WTC11 (cell line): ENCODE data around the gene MOB3A. TPM values are rescaled to one million over a fixed set of nuclear protein-coding genes. Genes with fewer than 3 reads are reported as not detected.
A peak's percentile ranks its signal among the peaks of the same experiment; 100 is the strongest.

Source experiments
- ATAC-seq: fragments of 200-7000 bp; cut with Tn5 transposase; 2 replicates; pipeline ENCODE4 v1.10.0; 2021; ENCODE audit warnings: mild to moderate bottlenecking, moderate library complexity
- CTCF ChIA-PET: fragments of 300-600 bp; sonication (Branson Sonifier 250); formaldehyde crosslinking; loops from one replicate; lab custom pipeline; 2021; ENCODE audit warnings: antibody characterized with exemption; lab: Charles Lee
- POLR2A ChIA-PET: fragments of 350-600 bp; sonication (Branson Sonifier 250); formaldehyde crosslinking; loops from one replicate; lab custom pipeline; 2021; ENCODE audit warnings: antibody characterized with exemption; lab: Charles Lee
- DNase-seq: peaks from one replicate; pipeline ENCODE4 v3.0.0; 2021; ENCODE audit warnings: low spot score
- H3K27ac Mint-ChIP-seq: 2 replicates; pipeline ENCODE4 v1.8.0; 2021; ENCODE audit warnings: mixed read lengths
- H3K27me3 Mint-ChIP-seq: 2 replicates; pipeline ENCODE4 v1.8.0; 2021; ENCODE audit warnings: low read depth, mild to moderate bottlenecking, moderate library complexity, mixed read lengths
- H3K36me3 Mint-ChIP-seq: 2 replicates; pipeline ENCODE4 v1.8.0; 2021; ENCODE audit warnings: mixed read lengths
- H3K4me1 Mint-ChIP-seq: 2 replicates; pipeline ENCODE4 v1.8.0; 2022; ENCODE audit warnings: mixed read lengths
- H3K4me3 Mint-ChIP-seq: 2 replicates; pipeline ENCODE4 v1.8.0; 2021; ENCODE audit warnings: mild to moderate bottlenecking, moderate library complexity, mixed read lengths
- H3K9me3 Mint-ChIP-seq: 2 replicates; pipeline ENCODE4 v1.8.0; 2021; ENCODE audit warnings: mixed read lengths
- E2F5 ChIP-seq: sonication (generic); formaldehyde crosslinking; IDR thresholded peaks from 2 replicates; pipeline ENCODE4 v1.8.1; 2022; ENCODE audit warnings: mild to moderate bottlenecking, moderate library complexity, missing genetic modification reagents
- FOXJ3 ChIP-seq: sonication (generic); formaldehyde crosslinking; IDR thresholded peaks from 2 replicates; pipeline ENCODE4 v1.9.0; 2021; ENCODE audit warnings: missing genetic modification reagents, mild to moderate bottlenecking, borderline replicate concordance
- JAZF1 ChIP-seq: fragments of 250-450 bp; sonication (Bioruptor Pico); IDR thresholded peaks from 2 replicates; pipeline ENCODE4 v1.9.0; 2021; ENCODE audit warnings: moderate library complexity, mild to moderate bottlenecking, inconsistent platforms
- JUN ChIP-seq: sonication (generic); formaldehyde crosslinking; IDR thresholded peaks from 2 replicates; pipeline ENCODE4 v1.8.0; 2023; ENCODE audit warnings: mild to moderate bottlenecking, missing genetic modification reagents
- KAT7 ChIP-seq: sonication (generic); formaldehyde crosslinking; IDR thresholded peaks from 2 replicates; pipeline ENCODE4 v1.8.1; 2023; ENCODE audit warnings: missing genetic modification reagents, mild to moderate bottlenecking, borderline replicate concordance
- MXD4 ChIP-seq: fragments of 250-450 bp; sonication (Bioruptor Pico); IDR thresholded peaks from 2 replicates; pipeline ENCODE4 v1.8.0; 2021; ENCODE audit warnings: mild to moderate bottlenecking, moderate library complexity, borderline replicate concordance
- SOX15 ChIP-seq: fragments of 250-450 bp; sonication (Bioruptor Pico); IDR thresholded peaks from 2 replicates; pipeline ENCODE4 v1.9.0; 2021; ENCODE audit warnings: mild to moderate bottlenecking
- ZBTB43 ChIP-seq: sonication (generic); formaldehyde crosslinking; IDR thresholded peaks from 2 replicates; pipeline ENCODE4 v1.8.1; 2023; ENCODE audit warnings: mild to moderate bottlenecking, missing genetic modification reagents
- ZMAT4 ChIP-seq: fragments of 250-450 bp; sonication (Bioruptor Pico); IDR thresholded peaks from 2 replicates; pipeline ENCODE4 v1.9.0; 2021; ENCODE audit warnings: mild to moderate bottlenecking
- ZNF121 ChIP-seq: sonication (generic); formaldehyde crosslinking; IDR thresholded peaks from 2 replicates; pipeline ENCODE4 v1.8.0; 2023; ENCODE audit warnings: missing genetic modification reagents
- ZNF138 ChIP-seq: sonication (generic); formaldehyde crosslinking; conservative IDR thresholded peaks from 2 replicates; pipeline ENCODE4 v1.8.1; 2022; ENCODE audit warnings: mild to moderate bottlenecking, moderate library complexity, missing genetic modification reagents
- ZNF219 ChIP-seq: sonication (generic); formaldehyde crosslinking; IDR thresholded peaks from 2 replicates; pipeline ENCODE4 v1.8.0; 2023; ENCODE audit warnings: missing genetic modification reagents, mild to moderate bottlenecking, borderline replicate concordance
- total RNA-seq: library from RNA; stranded (reverse); gene quantifications from 3 replicates; pipeline ENCODE4 v1.2.3, GENCODE V29; 2021
- TF ChIP-seq, protein P1 (sequence below): fragments of 200-600 bp; IDR thresholded peaks from 2 replicates; pipeline ENCODE4 v1.8.0; 2022; ENCODE audit warnings: antibody characterized with exemption
- TF ChIP-seq, protein P2 (sequence below): sonication (generic); formaldehyde crosslinking; IDR thresholded peaks from 2 replicates; pipeline ENCODE4 v1.8.1; 2022; ENCODE audit warnings: low read depth, mild to moderate bottlenecking, moderate library complexity, missing genetic modification reagents, borderline replicate concordance
- TF ChIP-seq, protein P3 (sequence below): sonication (generic); formaldehyde crosslinking; IDR thresholded peaks from 2 replicates; pipeline ENCODE4 v1.8.1; 2023; ENCODE audit warnings: mild to moderate bottlenecking, missing genetic modification reagents, borderline replicate concordance
- TF ChIP-seq, protein P4 (sequence below): sonication (generic); formaldehyde crosslinking; IDR thresholded peaks from 2 replicates; pipeline ENCODE4 v1.8.0; 2023; ENCODE audit warnings: missing genetic modification reagents

MOB3A gene
- total RNA-seq, 1 experiment from 2014 or later = 8.1 TPM

DNA sequence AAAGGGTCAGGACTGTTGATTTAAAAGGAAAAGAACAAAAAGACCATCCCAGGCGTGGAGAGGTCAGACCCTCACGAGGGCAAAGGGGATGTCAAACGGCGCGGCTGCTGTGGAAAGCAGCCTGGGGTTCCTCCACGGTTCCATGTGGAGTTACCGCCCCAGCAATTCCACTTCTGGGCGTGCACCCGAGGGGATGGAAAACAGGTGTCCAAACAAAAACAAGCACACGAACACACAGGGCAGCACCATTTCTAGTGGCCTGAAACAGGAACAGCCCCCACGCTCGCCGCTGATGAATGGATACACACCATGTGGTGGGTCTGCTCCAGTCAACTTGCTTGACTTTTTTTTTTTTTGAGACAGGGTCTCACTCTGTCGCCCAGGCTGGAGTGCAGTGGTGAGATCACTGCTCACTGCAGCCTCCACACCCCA, 44.0 kb upstream of the MOB3A start:
- ATAC-seq (no peak), DNase-seq (no peak)
- POLR2A ChIA-PET = no interaction called here
- Mint-ChIP-seq H3K9me3 (no peaks in the 10 kb centered on the region), H3K4me1 (peaks cover 2% of the 10 kb centered on the region; the same call in 1 of the 2 replicates), H3K27ac (peak overlapping the region; percentile 74; the same call in 1 of the 2 replicates), H3K27me3 (no peaks in the 10 kb centered on the region), H3K36me3 (peaks cover 30% of the 10 kb centered on the region), H3K4me3 (no peak overlapping the region)
- CTCF ChIA-PET = interaction anchor here (0.6 to 1.5 kb wide), 3 partner anchors 12 to 192 kb away, joined by 3 to 5 read pairs (median 4); partner anchors contain the start of gene AP3D1
- TF ChIP-seq, protein P1, sequence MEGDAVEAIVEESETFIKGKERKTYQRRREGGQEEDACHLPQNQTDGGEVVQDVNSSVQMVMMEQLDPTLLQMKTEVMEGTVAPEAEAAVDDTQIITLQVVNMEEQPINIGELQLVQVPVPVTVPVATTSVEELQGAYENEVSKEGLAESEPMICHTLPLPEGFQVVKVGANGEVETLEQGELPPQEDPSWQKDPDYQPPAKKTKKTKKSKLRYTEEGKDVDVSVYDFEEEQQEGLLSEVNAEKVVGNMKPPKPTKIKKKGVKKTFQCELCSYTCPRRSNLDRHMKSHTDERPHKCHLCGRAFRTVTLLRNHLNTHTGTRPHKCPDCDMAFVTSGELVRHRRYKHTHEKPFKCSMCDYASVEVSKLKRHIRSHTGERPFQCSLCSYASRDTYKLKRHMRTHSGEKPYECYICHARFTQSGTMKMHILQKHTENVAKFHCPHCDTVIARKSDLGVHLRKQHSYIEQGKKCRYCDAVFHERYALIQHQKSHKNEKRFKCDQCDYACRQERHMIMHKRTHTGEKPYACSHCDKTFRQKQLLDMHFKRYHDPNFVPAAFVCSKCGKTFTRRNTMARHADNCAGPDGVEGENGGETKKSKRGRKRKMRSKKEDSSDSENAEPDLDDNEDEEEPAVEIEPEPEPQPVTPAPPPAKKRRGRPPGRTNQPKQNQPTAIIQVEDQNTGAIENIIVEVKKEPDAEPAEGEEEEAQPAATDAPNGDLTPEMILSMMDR = no peak
- peak; percentile 26; the same call in 1 of the 2 replicates for TF ChIP-seq ZNF121 (CRISPR knock-in tag)

GRCh38 chr19:2139385-2140137, 43.4 kb upstream of the MOB3A start:
- no peaks in the 10 kb centered on the region for H3K4me1 Mint-ChIP-seq
- peaks cover 30% of the 10 kb centered on the region for H3K36me3 Mint-ChIP-seq
- H3K4me3 Mint-ChIP-seq = no peak overlapping the region
- no peak for ATAC-seq
- H3K27ac Mint-ChIP-seq = peak overlapping the region; percentile 74; the same call in 1 of the 2 replicates
- no peaks in the 10 kb centered on the region for H3K27me3 Mint-ChIP-seq
- ChIA-PET POLR2A (no interaction called here), CTCF (interaction anchor here (1.5 kb wide), 1 partner anchor 12 kb away, joined by 5 read pairs; the partner anchor contains the start of gene AP3D1)
- H3K9me3 Mint-ChIP-seq = no peaks in the 10 kb centered on the region
- TF ChIP-seq E2F5 (CRISPR knock-in tag) = no peak
- no peak for TF ChIP-seq FOXJ3
- TF ChIP-seq SOX15 (CRISPR knock-in tag) = no peak
- TF ChIP-seq KAT7 (CRISPR knock-in tag) = no peak
- TF ChIP-seq ZNF219 (CRISPR knock-in tag) = no peak
- no peak for TF ChIP-seq ZBTB43 (CRISPR knock-in tag)
- no peak for TF ChIP-seq MXD4 (CRISPR knock-in tag)
- TF ChIP-seq, protein P2, sequence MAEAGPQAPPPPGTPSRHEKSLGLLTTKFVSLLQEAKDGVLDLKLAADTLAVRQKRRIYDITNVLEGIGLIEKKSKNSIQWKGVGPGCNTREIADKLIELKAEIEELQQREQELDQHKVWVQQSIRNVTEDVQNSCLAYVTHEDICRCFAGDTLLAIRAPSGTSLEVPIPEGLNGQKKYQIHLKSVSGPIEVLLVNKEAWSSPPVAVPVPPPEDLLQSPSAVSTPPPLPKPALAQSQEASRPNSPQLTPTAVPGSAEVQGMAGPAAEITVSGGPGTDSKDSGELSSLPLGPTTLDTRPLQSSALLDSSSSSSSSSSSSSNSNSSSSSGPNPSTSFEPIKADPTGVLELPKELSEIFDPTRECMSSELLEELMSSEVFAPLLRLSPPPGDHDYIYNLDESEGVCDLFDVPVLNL (CRISPR knock-in tag) = no peak
- TF ChIP-seq ZNF121 (CRISPR knock-in tag) = no peak
- no peak for TF ChIP-seq ZNF138 (CRISPR knock-in tag)
- TF ChIP-seq JUN (CRISPR knock-in tag) = no peak
- no peak for TF ChIP-seq JAZF1 (CRISPR knock-in tag)
- TF ChIP-seq, protein P3, sequence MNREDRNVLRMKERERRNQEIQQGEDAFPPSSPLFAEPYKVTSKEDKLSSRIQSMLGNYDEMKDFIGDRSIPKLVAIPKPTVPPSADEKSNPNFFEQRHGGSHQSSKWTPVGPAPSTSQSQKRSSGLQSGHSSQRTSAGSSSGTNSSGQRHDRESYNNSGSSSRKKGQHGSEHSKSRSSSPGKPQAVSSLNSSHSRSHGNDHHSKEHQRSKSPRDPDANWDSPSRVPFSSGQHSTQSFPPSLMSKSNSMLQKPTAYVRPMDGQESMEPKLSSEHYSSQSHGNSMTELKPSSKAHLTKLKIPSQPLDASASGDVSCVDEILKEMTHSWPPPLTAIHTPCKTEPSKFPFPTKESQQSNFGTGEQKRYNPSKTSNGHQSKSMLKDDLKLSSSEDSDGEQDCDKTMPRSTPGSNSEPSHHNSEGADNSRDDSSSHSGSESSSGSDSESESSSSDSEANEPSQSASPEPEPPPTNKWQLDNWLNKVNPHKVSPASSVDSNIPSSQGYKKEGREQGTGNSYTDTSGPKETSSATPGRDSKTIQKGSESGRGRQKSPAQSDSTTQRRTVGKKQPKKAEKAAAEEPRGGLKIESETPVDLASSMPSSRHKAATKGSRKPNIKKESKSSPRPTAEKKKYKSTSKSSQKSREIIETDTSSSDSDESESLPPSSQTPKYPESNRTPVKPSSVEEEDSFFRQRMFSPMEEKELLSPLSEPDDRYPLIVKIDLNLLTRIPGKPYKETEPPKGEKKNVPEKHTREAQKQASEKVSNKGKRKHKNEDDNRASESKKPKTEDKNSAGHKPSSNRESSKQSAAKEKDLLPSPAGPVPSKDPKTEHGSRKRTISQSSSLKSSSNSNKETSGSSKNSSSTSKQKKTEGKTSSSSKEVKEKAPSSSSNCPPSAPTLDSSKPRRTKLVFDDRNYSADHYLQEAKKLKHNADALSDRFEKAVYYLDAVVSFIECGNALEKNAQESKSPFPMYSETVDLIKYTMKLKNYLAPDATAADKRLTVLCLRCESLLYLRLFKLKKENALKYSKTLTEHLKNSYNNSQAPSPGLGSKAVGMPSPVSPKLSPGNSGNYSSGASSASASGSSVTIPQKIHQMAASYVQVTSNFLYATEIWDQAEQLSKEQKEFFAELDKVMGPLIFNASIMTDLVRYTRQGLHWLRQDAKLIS (CRISPR knock-in tag) = no peak
- TF ChIP-seq, protein P4, sequence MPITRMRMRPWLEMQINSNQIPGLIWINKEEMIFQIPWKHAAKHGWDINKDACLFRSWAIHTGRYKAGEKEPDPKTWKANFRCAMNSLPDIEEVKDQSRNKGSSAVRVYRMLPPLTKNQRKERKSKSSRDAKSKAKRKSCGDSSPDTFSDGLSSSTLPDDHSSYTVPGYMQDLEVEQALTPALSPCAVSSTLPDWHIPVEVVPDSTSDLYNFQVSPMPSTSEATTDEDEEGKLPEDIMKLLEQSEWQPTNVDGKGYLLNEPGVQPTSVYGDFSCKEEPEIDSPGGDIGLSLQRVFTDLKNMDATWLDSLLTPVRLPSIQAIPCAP (CRISPR knock-in tag) = no peak
- TF ChIP-seq ZMAT4 (CRISPR knock-in tag) = no peak
- no peak for DNase-seq
